Activated CD4-positive, alpha-beta T cell treated with anti-CD3 and anti-CD28 coated beads, Interleukin-2, amount 50 U/mL, for 24 hours (primary cell): Measurements from ENCODE around the gene ABCC1.
"Not testable (repeated sequence)": the region's sequence is repeated elsewhere in the genome, so short reads cannot be mapped to it uniquely, and the experiment has no call there.

Experiments used
- DNase-seq, 2 donors: peaks; one replicate each; pipeline ENCODE4 v3.0.0-alpha.2; 2020; ENCODE audit warnings: low read depth in 1 of 2, low spot score in 1 of 2

The ABCC1 gene

GRCh38 chr16:16153000-16153399 is 203.6 kb downstream of the ABCC1 start:
- DNase-seq = not testable (repeated sequence)

- no peak for DNase-seq
Observed at GRCh38 chr16:16154281-16154951, 205.0 kb downstream of the ABCC1 start.

GRCh38 chr16:16155234-16155633 is 205.8 kb downstream of the ABCC1 start:
- no peak for DNase-seq

GRCh38 chr16:16157166-16157565 is 207.8 kb downstream of the ABCC1 start:
- DNase-seq = no peak

GRCh38 chr16:16158082-16158658 is 208.8 kb downstream of the ABCC1 start:
- DNase-seq = no peak

- no peak for DNase-seq
Observed at GRCh38 chr16:16158741-16159374, 209.4 kb downstream of the ABCC1 start.

- no peak for DNase-seq
Observed at GRCh38 chr16:16159662-16160061, 210.2 kb downstream of the ABCC1 start.

- no peak for DNase-seq
Observed at GRCh38 chr16:16161319-16161718, 211.9 kb downstream of the ABCC1 start.

- DNase-seq = not testable (repeated sequence)
Observed at GRCh38 chr16:16161840-16162239, 212.4 kb downstream of the ABCC1 start.

- no peak for DNase-seq
Observed at GRCh38 chr16:16162591-16162990, 213.2 kb downstream of the ABCC1 start.

- DNase-seq = no peak
Observed at GRCh38 chr16:16163109-16163508, 213.7 kb downstream of the ABCC1 start.

GRCh38 chr16:16163571-16163970 is 214.2 kb downstream of the ABCC1 start:
- no peak for DNase-seq

GRCh38 chr16:16164243-16164642 is 214.8 kb downstream of the ABCC1 start:
- no peak for DNase-seq

- no peak for DNase-seq
Observed at GRCh38 chr16:16166085-16166484, 216.7 kb downstream of the ABCC1 start.

GRCh38 chr16:16166949-16167348 is 217.5 kb downstream of the ABCC1 start:
- no peak for DNase-seq

- DNase-seq = no peak
Observed at GRCh38 chr16:16167927-16168326, 218.5 kb downstream of the ABCC1 start.

GRCh38 chr16:16168431-16168830 is 219.0 kb downstream of the ABCC1 start:
- no peak for DNase-seq

- no peak for DNase-seq
Observed at GRCh38 chr16:16169615-16170014, 220.2 kb downstream of the ABCC1 start.

- DNase-seq = no peak
Observed at GRCh38 chr16:16171332-16171919, 222.0 kb downstream of the ABCC1 start.

GRCh38 chr16:16172991-16173390 is 223.6 kb downstream of the ABCC1 start:
- no peak for DNase-seq

GRCh38 chr16:16175296-16175695 is 225.9 kb downstream of the ABCC1 start:
- DNase-seq = no peak

GRCh38 chr16:16176328-16176727 is 226.9 kb downstream of the ABCC1 start:
- DNase-seq = no peak
